ENCODE measurements around the gene GRIN2A. TPM values are rescaled to one million over a fixed set of nuclear protein-coding genes. Genes with fewer than 3 reads are reported as not detected.

GRIN2A gene
- total and polyA plus RNA-seq, 2 of the 8 experiments (the other 6 are each of a cell fraction or from before 2014, with no cell fraction given): 0.18 to 1.8 TPM

GRCh38 chr16:10225653-10226052 lies 43.4 kb upstream of the GRIN2A start:
- H2BK120ac ChIP-seq (replicated peaks; ENCODE audit: low read depth, low read length): no peak overlapping the region
- H2BK20ac ChIP-seq (ENCODE audit: low read length): no peak overlapping the region
- H3K4ac ChIP-seq (replicated peaks; ENCODE audit: insufficient read length, low read depth, low read length): no peak overlapping the region
- H4K20me1 ChIP-seq (replicated peaks in 1 of 2; ENCODE audit: control insufficient read depth in 1 of 2, insufficient read depth in 2 of 2, low read length in 2 of 2): no peaks in the 10 kb centered on the region
- no peak overlapping the region for H4K91ac ChIP-seq (replicated peaks; ENCODE audit: insufficient read length, low read length)
- H2AFZ ChIP-seq (ENCODE audit: low read length): no peak overlapping the region
- no peak overlapping the region for H3K18ac ChIP-seq (ENCODE audit: extremely low read depth, low read length)
- H2BK12ac ChIP-seq (ENCODE audit: low read depth, low read length): no peak overlapping the region
- no peak overlapping the region for H3K4me2 ChIP-seq (ENCODE audit: insufficient read depth in 1 of 2, low read depth in 2 of 2, low read length in 2 of 2)
- no peak overlapping the region for H3K23ac ChIP-seq (ENCODE audit: insufficient read length)
- no peaks in the 10 kb centered on the region for H3K79me1 ChIP-seq (ENCODE audit: low read depth, low read length)
- H2BK5ac ChIP-seq (ENCODE audit: low read depth, low read length): no peak overlapping the region
- ChIA-PET CTCF (ENCODE audit: partially characterized antibody) (interaction anchor here (1.4 kb wide), 1 partner anchor 23 kb away, joined by 4 read pairs; no protein-coding TSS in a partner anchor), POLR2A (ENCODE audit: partially characterized antibody) (no interaction called here)
- H3K4me1 ChIP-seq (replicated peaks in 1 of 4; ENCODE audit: control insufficient read depth in 3 of 4, insufficient read depth in 4 of 4, low read length in 3 of 4): no peaks in the 10 kb centered on the region
- no peak for DNase-seq (ENCODE audit: low read depth in 1 of 2, low spot score in 2 of 2)
- no peaks in the 10 kb centered on the region for H3K79me2 ChIP-seq (ENCODE audit: control insufficient read depth in 1 of 2, insufficient read depth in 2 of 2, low read length in 2 of 2)
- no peaks in the 10 kb centered on the region for H3K23me2 ChIP-seq (ENCODE audit: low read depth, low read length)
- H2AK5ac ChIP-seq (ENCODE audit: low read depth, low read length): no peak overlapping the region
- no peaks in the 10 kb centered on the region for H3K27me3 ChIP-seq (replicated peaks in 1 of 4; ENCODE audit: control insufficient read depth in 3 of 4, extremely low read depth in 1 of 4, insufficient read depth in 3 of 4, low read length in 3 of 4)
- H3K36me3 ChIP-seq (ENCODE audit: control insufficient read depth in 2 of 4, insufficient read depth in 4 of 4, low read length in 3 of 4): no peaks in the 10 kb centered on the region
- H3K4me3 ChIP-seq (ENCODE audit: extremely low read depth in 1 of 4, insufficient read depth in 2 of 4, low read depth in 3 of 4, low read length in 4 of 4): no peak overlapping the region
- WGBS, 2 experiments (ENCODE audit: extremely low coverage in 1 of 2, insufficient coverage in 1 of 2, insufficient read length in 1 of 2, insufficient replicate concordance in 2 of 2, low coverage in 1 of 2, low lambda C conversion rate in 2 of 2, missing lambda C conversion rate in 1 of 2): 95% methylated on average over 5 of the region's 6 CpGs; no CpG with 5 or more reads in 1 of the 2 experiments
- no peak overlapping the region for H3K9ac ChIP-seq (replicated peaks in 1 of 4; ENCODE audit: extremely low read depth in 1 of 4, low read depth in 3 of 4, low read length in 3 of 4)
- no peak overlapping the region for H3K56ac ChIP-seq (replicated peaks; ENCODE audit: insufficient read length, low read depth, low read length)
- H3K9me3 ChIP-seq (ENCODE audit: insufficient read depth in 2 of 2, low read depth in 1 of 2, low read length in 1 of 2): no peaks in the 10 kb centered on the region
- H3K14ac ChIP-seq (ENCODE audit: insufficient read length): no peak overlapping the region
- H4K8ac ChIP-seq (ENCODE audit: extremely low read depth, insufficient read depth, low read length): no peak overlapping the region
- H3K27ac ChIP-seq (ENCODE audit: low read depth, low read length): no peak overlapping the region
- H2BK15ac ChIP-seq (ENCODE audit: low read length): no peak overlapping the region
- no peak overlapping the region for H4K5ac ChIP-seq (ENCODE audit: insufficient read length, low read depth, low read length)
- no peak for FAIRE-seq
- TF ChIP-seq EGR1 (IDR thresholded peaks at IDR 0.05; ENCODE audit: borderline replicate concordance, low read depth, low read length) (no peak), EZH2 (IDR thresholded peaks at IDR 0.05; ENCODE audit: low read depth, low read length, severe bottlenecking) (no peak), NRF1 (IDR thresholded peaks at IDR 0.05; ENCODE audit: low read depth, low read length) (no peak), YY1 (IDR thresholded peaks at IDR 0.05; ENCODE audit: low read depth, low read length) (no peak), ASH2L (IDR thresholded peaks at IDR 0.05; ENCODE audit: low read length) (no peak), TBP (IDR thresholded peaks at IDR 0.05; ENCODE audit: low read depth, low read length) (no peak), SP2 (IDR thresholded peaks at IDR 0.05; ENCODE audit: low read length) (no peak), GTF2F1 (IDR thresholded peaks at IDR 0.05; ENCODE audit: borderline replicate concordance, low read depth, low read length) (no peak), CBX8 (IDR thresholded peaks at IDR 0.05; ENCODE audit: borderline replicate concordance, low read depth, low read length) (no peak), SRF (IDR thresholded peaks at IDR 0.05; ENCODE audit: low read depth, low read length) (no peak), CTBP2 (IDR thresholded peaks at IDR 0.05; ENCODE audit: borderline replicate concordance, insufficient read depth, insufficient read length, low read length) (no peak), CREB1 (IDR thresholded peaks at IDR 0.05) (no peak), TCF12 (IDR thresholded peaks at IDR 0.05; ENCODE audit: low read depth, low read length) (no peak)
